K562 (cell line): ENCODE results near the gene TXNL1.

Experiments
- ATF1 ChIP-seq, 2 experiments: fragments of 450-650 bp in 1 of 2; IDR thresholded peaks; 2 replicates each; pipeline ENCODE4 v1.6.1; 2016; ENCODE audit warnings: missing compliant biosample characterization in 1 of 2, missing genetic modification characterization in 1 of 2
- CTCF ChIP-seq, 3 experiments: IDR thresholded peaks in 2 of 3; conservative IDR thresholded peaks in 1 of 3; 2 replicates each; pipeline ENCODE4 v1.5.1; 2011 to 2012; ENCODE audit warnings: low read length in 3 of 3, mild to moderate bottlenecking in 3 of 3, control low read depth in 2 of 3, improper control_type of control experiment in 1 of 3, inconsistent platforms in 1 of 3, low read depth in 1 of 3, mixed read lengths in 1 of 3, moderate library complexity in 1 of 3; ENCODE audit not compliant: insufficient read depth in 2 of 3
- PCBP2 ChIP-seq: fragments of 200-400 bp; formaldehyde crosslinking; IDR thresholded peaks from 2 replicates; pipeline ENCODE4 v1.6.1; 2018; ENCODE audit warnings: low read length, low read depth, mild to moderate bottlenecking, moderate library complexity; ENCODE audit not compliant: poor library complexity, severe bottlenecking
- RAD21 ChIP-seq, 2 experiments: fragments of 250-450 bp in 1 of 2; fragments of 450-650 bp in 1 of 2; sonication (Bioruptor Pico) in 1 of 2; formaldehyde crosslinking in 1 of 2; IDR thresholded peaks in 1 of 2; conservative IDR thresholded peaks in 1 of 2; 2 replicates each; pipeline versions ENCODE4 v1.4.0 to v1.8.0; 2020 to 2022; ENCODE audit warnings: mild to moderate bottlenecking in 2 of 2, moderate library complexity in 1 of 2
- ZNF146 ChIP-seq: IDR thresholded peaks from one replicate; pipeline ENCODE4 v1.6.1; 2018; ENCODE audit warnings: missing compliant biosample characterization; ENCODE audit not compliant: unreplicated experiment

- TF ChIP-seq RAD21 (CRISPR knock-in tag; conservative IDR thresholded peaks at IDR 0.05 in 1 of 2, IDR thresholded peaks at IDR 0.05 in 1 of 2) (no peak), CTCF (IDR thresholded peaks at IDR 0.05 in 2 of 3, conservative IDR thresholded peaks at IDR 0.05 in 1 of 3; ENCODE audit: insufficient read depth in 2 of 3, low read depth in 1 of 3, low read length in 3 of 3) (no peak), ZNF146 (CRISPR knock-in tag) (no peak), ATF1 (CRISPR knock-in tag; IDR thresholded peaks at IDR 0.05) (no peak), ATF1 (tag; IDR thresholded peaks at IDR 0.05) (no peak), PCBP2 (no peak)
These were observed 75.9 kb downstream of the TXNL1 start for GRCh38 chr18:56562479-56562878.
